Liver (tissue), 9 donors: ENCODE measurements around the gene KRTAP27-1. TPM values are rescaled to one million over a fixed set of nuclear protein-coding genes. Genes with fewer than 3 reads are reported as not detected.

Source experiments
- DNase-seq: peaks from one replicate; pipeline ENCODE4 v3.0.0-alpha.2; 2017; ENCODE audit warnings: low spot score
- H3K27ac ChIP-seq, 2 donors: one replicate each; pipeline ENCODE4 v1.7.0; 2013; ENCODE audit warnings: inconsistent platforms in 2 of 2, low read length in 2 of 2, control low read depth in 1 of 2, low read depth in 1 of 2, mild to moderate bottlenecking in 1 of 2
- H3K27me3 ChIP-seq, 4 donors: one replicate each; pipeline versions ENCODE4 v1.6.1 to v1.7.0; 2013; ENCODE audit warnings: low read length in 3 of 4, inconsistent platforms in 1 of 4, mild to moderate bottlenecking in 1 of 4, moderate library complexity in 1 of 4; ENCODE audit not compliant: control insufficient read depth in 4 of 4, insufficient read depth in 4 of 4
- H3K36me3 ChIP-seq, 4 donors: one replicate each; pipeline versions ENCODE4 v1.6.1 to v1.7.0; 2013; ENCODE audit warnings: low read length in 3 of 4, mild to moderate bottlenecking in 3 of 4, low read depth in 1 of 4, moderate library complexity in 1 of 4; ENCODE audit not compliant: control insufficient read depth in 4 of 4, insufficient read depth in 3 of 4
- H3K4me1 ChIP-seq, 4 donors: one replicate each; pipeline versions ENCODE4 v1.6.1 to v1.7.0; 2013; ENCODE audit warnings: low read length in 3 of 4, mild to moderate bottlenecking in 3 of 4, moderate library complexity in 1 of 4; ENCODE audit not compliant: control insufficient read depth in 4 of 4, insufficient read depth in 4 of 4
- H3K4me3 ChIP-seq, 3 donors: one replicate each; pipeline versions ENCODE4 v1.6.1 to v1.7.0; 2013; ENCODE audit warnings: low read length in 3 of 3, control low read depth in 1 of 3, low read depth in 1 of 3, mild to moderate bottlenecking in 1 of 3
- H3K9ac ChIP-seq, 2 donors: one replicate each; pipeline ENCODE4 v1.7.0; 2013; ENCODE audit warnings: low read length in 2 of 2, mild to moderate bottlenecking in 2 of 2, moderate library complexity in 2 of 2, control low read depth in 1 of 2, low read depth in 1 of 2
- H3K9me3 ChIP-seq, 4 donors: one replicate each; pipeline versions ENCODE4 v1.6.1 to v1.7.0; 2013; ENCODE audit warnings: low read length in 3 of 4; ENCODE audit not compliant: control insufficient read depth in 4 of 4
- EGR1 ChIP-seq, 2 donors: IDR thresholded peaks; 2 replicates each; pipeline ENCODE4 v1.6.1; 2016 to 2018; ENCODE audit warnings: antibody characterized with exemption in 2 of 2, low read depth in 2 of 2
- FOXA1 ChIP-seq: IDR thresholded peaks from 2 replicates; pipeline ENCODE4 v1.6.1; 2016; ENCODE audit warnings: antibody characterized with exemption
- GABPA ChIP-seq, 2 donors: IDR thresholded peaks in 1 of 2; conservative IDR thresholded peaks in 1 of 2; 2 replicates each; pipeline ENCODE4 v1.6.1; 2016; ENCODE audit warnings: antibody characterized with exemption in 2 of 2, mild to moderate bottlenecking in 1 of 2, moderate library complexity in 1 of 2
- HNF4G ChIP-seq: IDR thresholded peaks from 2 replicates; pipeline ENCODE4 v1.6.1; 2016; ENCODE audit warnings: antibody characterized with exemption
- NR2F2 ChIP-seq: IDR thresholded peaks from 2 replicates; pipeline ENCODE4 v1.6.1; 2016; ENCODE audit warnings: antibody characterized with exemption
- RAD21 ChIP-seq, 2 donors: IDR thresholded peaks; 2 replicates each; pipeline ENCODE4 v1.6.1; 2016; ENCODE audit warnings: antibody characterized with exemption in 2 of 2, mild to moderate bottlenecking in 2 of 2
- RXRA ChIP-seq, 2 donors: IDR thresholded peaks; 2 replicates each; pipeline ENCODE4 v1.6.1; 2017 to 2018; ENCODE audit warnings: antibody characterized with exemption in 2 of 2, mild to moderate bottlenecking in 1 of 2
- SP1 ChIP-seq: IDR thresholded peaks from 2 replicates; pipeline ENCODE4 v1.6.1; 2018; ENCODE audit warnings: antibody characterized with exemption, mild to moderate bottlenecking
- YY1 ChIP-seq: IDR thresholded peaks from 2 replicates; pipeline ENCODE4 v1.6.1; 2016; ENCODE audit warnings: antibody characterized with exemption, mild to moderate bottlenecking
- WGBS: extraction: QIAGEN DNeasy Blood & Tissue Kit; methylation state at CpG from one replicate; pipeline ENCODE4 v1.1.7; 2013; 5-methylcytosine and 5-hydroxymethylcytosine counted together
- polyA plus RNA-seq, 2 donors: library from polyadenylated mRNA; stranded (reverse) in 1 of 2; unstranded in 1 of 2; fragments of 200-250 nt in 1 of 2; fragments of >200 nt in 1 of 2; fragmentation: Nextera tagmentation in 1 of 2; extraction: Ambion mirVana in 1 of 2; gene quantifications; one replicate each; pipeline versions ENCODE4 v1.2.1 to v1.2.3, GENCODE V29; 2013 to 2015
- total RNA-seq, 2 donors: library from RNA; depleted of rRNA; stranded (reverse); fragments of >200 nt; gene quantifications; one replicate each; pipeline ENCODE4 v1.2.3, GENCODE V29; 2014
- TF ChIP-seq, protein P1 (sequence below): IDR thresholded peaks from 2 replicates; pipeline ENCODE4 v1.6.1; 2016; ENCODE audit warnings: antibody characterized with exemption
- TF ChIP-seq, protein P2 (sequence below): IDR thresholded peaks from 2 replicates; pipeline ENCODE4 v1.6.1; 2016; ENCODE audit warnings: antibody characterized with exemption
- TF ChIP-seq, protein P3 (sequence below): IDR thresholded peaks from 2 replicates; pipeline ENCODE4 v1.6.1; 2016; ENCODE audit warnings: antibody characterized with exemption, mild to moderate bottlenecking
- TF ChIP-seq, protein P4 (sequence below): fragments of 150-350 bp; IDR thresholded peaks from 2 replicates; pipeline ENCODE4 v1.5.1; 2017; ENCODE audit warnings: improper control_type of control experiment, low read depth, low read length; ENCODE audit not compliant: missing input control
- donor health status: healthy.
- donor health status: healthy.
- donor health status: healthy.
- donor health status: healthy.
- donor health status: healthy.

KRTAP27-1 gene
- total and polyA plus RNA-seq, 4 donors: not detected

DNA sequence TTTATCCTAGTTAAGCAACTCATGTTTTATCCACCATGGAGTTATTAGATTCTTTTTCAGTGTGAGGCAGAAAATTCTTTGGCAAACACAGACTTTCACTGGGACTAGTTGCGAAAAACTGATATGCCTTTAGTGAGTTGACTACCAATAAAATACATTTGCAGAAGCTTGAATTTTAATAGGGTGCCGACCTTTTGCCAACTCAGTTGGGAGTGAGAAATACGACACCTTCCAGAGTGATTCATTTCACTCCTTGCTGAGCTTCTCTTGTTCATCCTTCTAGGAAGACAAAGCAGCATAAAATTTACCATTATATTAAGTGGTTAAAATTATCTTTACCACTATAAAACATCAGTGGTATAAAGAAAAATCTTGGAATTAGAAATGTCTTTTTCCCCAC, 12.1 kb upstream of the KRTAP27-1 start:
- H3K27ac ChIP-seq: no peak overlapping the region
- WGBS: 49% methylated on average over 3 of the region's 3 CpGs
- no peak for TF ChIP-seq GABPA (IDR thresholded peaks at IDR 0.05 in 1 of 2, conservative IDR thresholded peaks at IDR 0.05 in 1 of 2)
- no peak overlapping the region for H3K9ac ChIP-seq
- no peak for DNase-seq
- no peaks in the 10 kb centered on the region for H3K36me3 ChIP-seq
- peaks cover 0 to 3% (median 0%) of the 10 kb centered on the region in 4 donors for H3K27me3 ChIP-seq
- H3K9me3 ChIP-seq: peaks cover 0 to 2% (median 0%) of the 10 kb centered on the region in 4 donors
- no peak overlapping the region for H3K4me3 ChIP-seq
- no peaks in the 10 kb centered on the region for H3K4me1 ChIP-seq

DNA sequence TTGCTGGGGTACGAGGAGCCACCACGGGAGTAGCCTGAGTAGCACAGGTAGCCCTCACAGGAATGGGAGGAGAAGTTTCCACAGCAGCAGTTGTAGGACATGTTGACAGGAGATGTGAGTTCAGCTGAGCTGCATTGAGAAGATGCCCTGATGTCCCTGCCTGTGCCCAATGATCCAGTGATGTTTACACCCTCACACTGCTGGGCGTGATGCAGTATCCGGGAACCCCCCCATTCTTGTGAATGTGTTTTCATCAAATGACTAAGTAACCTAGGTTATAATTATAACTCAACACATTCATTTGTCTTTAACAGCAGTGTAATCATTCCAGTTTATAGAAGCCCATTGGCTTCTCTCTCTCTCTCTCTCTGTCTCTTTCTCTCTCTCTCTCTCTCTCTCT, 11.0 kb upstream of the KRTAP27-1 start, which contains the start of gene KRTAP23-1:
KRTAP23-1 (minus strand) TSS at position 101 of the 400 bp plus-strand sequence; CDS start at position 101, 0 bp downstream.
- no peaks in the 10 kb centered on the region for H3K4me1 ChIP-seq
- no peaks in the 10 kb centered on the region for H3K36me3 ChIP-seq
- 75% methylated on average over 4 of the region's 4 CpGs for WGBS
- H3K27ac ChIP-seq: no peak within 1 kb of the TSS
- no peak for DNase-seq
- peaks cover 0 to 2% (median 0%) of the 10 kb centered on the region in 4 donors for H3K9me3 ChIP-seq
- H3K27me3 ChIP-seq: peaks cover 0 to 3% (median 0%) of the 10 kb centered on the region in 4 donors
- no peak for TF ChIP-seq RXRA (IDR thresholded peaks at IDR 0.05)
- TF ChIP-seq, protein P1, sequence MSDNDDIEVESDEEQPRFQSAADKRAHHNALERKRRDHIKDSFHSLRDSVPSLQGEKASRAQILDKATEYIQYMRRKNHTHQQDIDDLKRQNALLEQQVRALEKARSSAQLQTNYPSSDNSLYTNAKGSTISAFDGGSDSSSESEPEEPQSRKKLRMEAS: no peak
- TF ChIP-seq YY1: no peak
- TF ChIP-seq HNF4G: no peak
- TF ChIP-seq EGR1 (IDR thresholded peaks at IDR 0.05; ENCODE audit: low read depth in 2 of 2): no peak
- no peak for TF ChIP-seq FOXA1
- TF ChIP-seq, protein P2, sequence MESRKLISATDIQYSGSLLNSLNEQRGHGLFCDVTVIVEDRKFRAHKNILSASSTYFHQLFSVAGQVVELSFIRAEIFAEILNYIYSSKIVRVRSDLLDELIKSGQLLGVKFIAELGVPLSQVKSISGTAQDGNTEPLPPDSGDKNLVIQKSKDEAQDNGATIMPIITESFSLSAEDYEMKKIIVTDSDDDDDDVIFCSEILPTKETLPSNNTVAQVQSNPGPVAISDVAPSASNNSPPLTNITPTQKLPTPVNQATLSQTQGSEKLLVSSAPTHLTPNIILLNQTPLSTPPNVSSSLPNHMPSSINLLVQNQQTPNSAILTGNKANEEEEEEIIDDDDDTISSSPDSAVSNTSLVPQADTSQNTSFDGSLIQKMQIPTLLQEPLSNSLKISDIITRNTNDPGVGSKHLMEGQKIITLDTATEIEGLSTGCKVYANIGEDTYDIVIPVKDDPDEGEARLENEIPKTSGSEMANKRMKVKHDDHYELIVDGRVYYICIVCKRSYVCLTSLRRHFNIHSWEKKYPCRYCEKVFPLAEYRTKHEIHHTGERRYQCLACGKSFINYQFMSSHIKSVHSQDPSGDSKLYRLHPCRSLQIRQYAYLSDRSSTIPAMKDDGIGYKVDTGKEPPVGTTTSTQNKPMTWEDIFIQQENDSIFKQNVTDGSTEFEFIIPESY: no peak
- TF ChIP-seq, protein P3, sequence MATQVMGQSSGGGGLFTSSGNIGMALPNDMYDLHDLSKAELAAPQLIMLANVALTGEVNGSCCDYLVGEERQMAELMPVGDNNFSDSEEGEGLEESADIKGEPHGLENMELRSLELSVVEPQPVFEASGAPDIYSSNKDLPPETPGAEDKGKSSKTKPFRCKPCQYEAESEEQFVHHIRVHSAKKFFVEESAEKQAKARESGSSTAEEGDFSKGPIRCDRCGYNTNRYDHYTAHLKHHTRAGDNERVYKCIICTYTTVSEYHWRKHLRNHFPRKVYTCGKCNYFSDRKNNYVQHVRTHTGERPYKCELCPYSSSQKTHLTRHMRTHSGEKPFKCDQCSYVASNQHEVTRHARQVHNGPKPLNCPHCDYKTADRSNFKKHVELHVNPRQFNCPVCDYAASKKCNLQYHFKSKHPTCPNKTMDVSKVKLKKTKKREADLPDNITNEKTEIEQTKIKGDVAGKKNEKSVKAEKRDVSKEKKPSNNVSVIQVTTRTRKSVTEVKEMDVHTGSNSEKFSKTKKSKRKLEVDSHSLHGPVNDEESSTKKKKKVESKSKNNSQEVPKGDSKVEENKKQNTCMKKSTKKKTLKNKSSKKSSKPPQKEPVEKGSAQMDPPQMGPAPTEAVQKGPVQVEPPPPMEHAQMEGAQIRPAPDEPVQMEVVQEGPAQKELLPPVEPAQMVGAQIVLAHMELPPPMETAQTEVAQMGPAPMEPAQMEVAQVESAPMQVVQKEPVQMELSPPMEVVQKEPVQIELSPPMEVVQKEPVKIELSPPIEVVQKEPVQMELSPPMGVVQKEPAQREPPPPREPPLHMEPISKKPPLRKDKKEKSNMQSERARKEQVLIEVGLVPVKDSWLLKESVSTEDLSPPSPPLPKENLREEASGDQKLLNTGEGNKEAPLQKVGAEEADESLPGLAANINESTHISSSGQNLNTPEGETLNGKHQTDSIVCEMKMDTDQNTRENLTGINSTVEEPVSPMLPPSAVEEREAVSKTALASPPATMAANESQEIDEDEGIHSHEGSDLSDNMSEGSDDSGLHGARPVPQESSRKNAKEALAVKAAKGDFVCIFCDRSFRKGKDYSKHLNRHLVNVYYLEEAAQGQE: no peak
- TF ChIP-seq SP1: no peak
- no peak within 1 kb of the TSS for H3K9ac ChIP-seq
- no peak within 1 kb of the TSS for H3K4me3 ChIP-seq

DNA sequence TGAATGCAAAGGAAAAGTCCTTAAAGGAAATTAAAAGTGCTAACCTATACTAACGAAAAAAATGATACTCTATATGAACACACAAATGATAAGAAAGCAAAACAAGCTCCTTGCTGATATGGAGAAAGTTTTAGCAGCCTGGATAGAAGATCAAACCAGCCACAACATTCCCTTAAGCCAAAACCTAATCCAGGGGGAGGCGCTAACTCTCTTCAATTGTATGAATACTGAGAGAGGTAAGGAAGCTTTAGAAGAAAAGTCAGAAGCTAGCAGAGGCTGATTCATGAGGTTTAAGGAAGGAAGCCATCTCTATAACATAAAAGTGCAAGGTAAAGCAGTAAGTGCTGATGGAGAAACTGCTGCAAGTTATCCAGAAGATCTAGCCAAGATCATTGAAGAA, 7.5 kb upstream of the KRTAP27-1 start:
- no peak for DNase-seq
- Histone ChIP-seq H3K9ac (no peak overlapping the region), H3K9me3 (peaks cover 0 to 2% (median 0%) of the 10 kb centered on the region in 4 donors), H3K27ac (no peak overlapping the region), H3K36me3 (no peaks in the 10 kb centered on the region), H3K27me3 (peaks cover 0 to 3% (median 0%) of the 10 kb centered on the region in 4 donors), H3K4me1 (no peaks in the 10 kb centered on the region), H3K4me3 (no peak overlapping the region)
- TF ChIP-seq EGR1 (IDR thresholded peaks at IDR 0.05; ENCODE audit: low read depth in 2 of 2) (no peak), SP1 (no peak), RAD21 (IDR thresholded peaks at IDR 0.05) (no peak), YY1 (no peak), NR2F2 (no peak)
- TF ChIP-seq, protein P4, sequence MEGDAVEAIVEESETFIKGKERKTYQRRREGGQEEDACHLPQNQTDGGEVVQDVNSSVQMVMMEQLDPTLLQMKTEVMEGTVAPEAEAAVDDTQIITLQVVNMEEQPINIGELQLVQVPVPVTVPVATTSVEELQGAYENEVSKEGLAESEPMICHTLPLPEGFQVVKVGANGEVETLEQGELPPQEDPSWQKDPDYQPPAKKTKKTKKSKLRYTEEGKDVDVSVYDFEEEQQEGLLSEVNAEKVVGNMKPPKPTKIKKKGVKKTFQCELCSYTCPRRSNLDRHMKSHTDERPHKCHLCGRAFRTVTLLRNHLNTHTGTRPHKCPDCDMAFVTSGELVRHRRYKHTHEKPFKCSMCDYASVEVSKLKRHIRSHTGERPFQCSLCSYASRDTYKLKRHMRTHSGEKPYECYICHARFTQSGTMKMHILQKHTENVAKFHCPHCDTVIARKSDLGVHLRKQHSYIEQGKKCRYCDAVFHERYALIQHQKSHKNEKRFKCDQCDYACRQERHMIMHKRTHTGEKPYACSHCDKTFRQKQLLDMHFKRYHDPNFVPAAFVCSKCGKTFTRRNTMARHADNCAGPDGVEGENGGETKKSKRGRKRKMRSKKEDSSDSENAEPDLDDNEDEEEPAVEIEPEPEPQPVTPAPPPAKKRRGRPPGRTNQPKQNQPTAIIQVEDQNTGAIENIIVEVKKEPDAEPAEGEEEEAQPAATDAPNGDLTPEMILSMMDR: no peak
- TF ChIP-seq, protein P1: no peak
- 70% methylated on average over 2 of the region's 2 CpGs for WGBS
